H1 (cell line): Measurements from ENCODE around the gene ALOX15B. TPM values are rescaled to one million over a fixed set of nuclear protein-coding genes. Genes with fewer than 3 reads are reported as not detected.

Source experiments
- CTCF ChIA-PET: fragments of 300-600 bp; sonication (Branson Sonifier 250); formaldehyde crosslinking; loops from one replicate; lab custom pipeline; 2021; ENCODE audit not compliant: partially characterized antibody; lab: Charles Lee
- POLR2A ChIA-PET: fragments of 300-600 bp; sonication (Branson Sonifier 250); formaldehyde crosslinking; loops from one replicate; lab custom pipeline; 2021; ENCODE audit warnings: inconsistent platforms; ENCODE audit not compliant: partially characterized antibody; lab: Charles Lee
- DNase-seq, 2 experiments: peaks; one replicate each; pipeline versions ENCODE4 v3.0.0 to v3.0.0-alpha.2; 2010 to 2022; ENCODE audit warnings: low spot score in 2 of 2, low read depth in 1 of 2, mixed read lengths in 1 of 2
- FAIRE-seq: peaks from 2 replicates; lab custom pipeline; 2011; peaks lifted over from hg19 to GRCh38; lab: Jason Lieb, UNC
- H2AFZ ChIP-seq: 2 replicates; pipeline ENCODE4 v1.8.1; 2012; ENCODE audit warnings: low read length, inconsistent platforms
- H2AK5ac ChIP-seq: 2 replicates; pipeline ENCODE4 v1.6.1; 2013; ENCODE audit warnings: low read depth, low read length
- H2BK120ac ChIP-seq: replicated peaks from 2 replicates; pipeline ENCODE3; 2013; ENCODE audit warnings: low read depth, low read length, inconsistent platforms
- H2BK12ac ChIP-seq: 2 replicates; pipeline ENCODE4 v1.6.1; 2013; ENCODE audit warnings: low read depth, low read length
- H2BK15ac ChIP-seq: 2 replicates; pipeline ENCODE4 v1.6.1; 2013; ENCODE audit warnings: low read length
- H2BK20ac ChIP-seq: 2 replicates; pipeline ENCODE4 v1.6.1; 2013; ENCODE audit warnings: low read length
- H2BK5ac ChIP-seq: 2 replicates; pipeline ENCODE4 v1.6.1; 2013; ENCODE audit warnings: low read depth, low read length
- H3K14ac ChIP-seq: 2 replicates; pipeline ENCODE4 v1.6.1; 2013; ENCODE audit warnings: inconsistent platforms; ENCODE audit not compliant: insufficient read length
- H3K18ac ChIP-seq: 2 replicates; pipeline ENCODE4 v1.6.1; 2013; ENCODE audit warnings: low read length; ENCODE audit errors: extremely low read depth
- H3K23ac ChIP-seq: 2 replicates; pipeline ENCODE4 v1.6.1; 2013; ENCODE audit warnings: inconsistent platforms; ENCODE audit not compliant: insufficient read length
- H3K23me2 ChIP-seq: 2 replicates; pipeline ENCODE4 v1.6.1; 2013; ENCODE audit warnings: low read depth, low read length
- H3K27ac ChIP-seq: 2 replicates; pipeline ENCODE4 v1.6.1; 2011; ENCODE audit warnings: low read depth, low read length, inconsistent platforms
- H3K27me3 ChIP-seq, 4 experiments: replicated peaks in 1 of 4; 1 replicate in 1 of 4; 2 replicates in 3 of 4; pipeline versions ENCODE4 v1.6.1 to v1.8.1; 2011 to 2013; ENCODE audit warnings: low read length in 3 of 4, mild to moderate bottlenecking in 3 of 4, inconsistent platforms in 2 of 4, mixed read lengths in 2 of 4, moderate library complexity in 1 of 4; ENCODE audit not compliant: control insufficient read depth in 3 of 4, insufficient read depth in 3 of 4; ENCODE audit errors: extremely low read depth in 1 of 4
- H3K36me3 ChIP-seq, 4 experiments: 2 replicates each; pipeline versions ENCODE4 v1.6.1 to v1.8.1; 2011 to 2013; ENCODE audit warnings: mild to moderate bottlenecking in 4 of 4, low read length in 3 of 4, moderate library complexity in 2 of 4, control low read depth in 1 of 4, inconsistent platforms in 1 of 4; ENCODE audit not compliant: insufficient read depth in 4 of 4, control insufficient read depth in 2 of 4
- H3K4ac ChIP-seq: replicated peaks from 2 replicates; pipeline ENCODE3; 2013; ENCODE audit warnings: low read length, low read depth, mixed read lengths, inconsistent platforms; ENCODE audit not compliant: insufficient read length
- H3K4me1 ChIP-seq, 4 experiments: replicated peaks in 1 of 4; 1 replicate in 1 of 4; 2 replicates in 3 of 4; pipeline versions ENCODE4 v1.6.1 to v1.8.1; 2011 to 2013; ENCODE audit warnings: low read length in 3 of 4, inconsistent platforms in 2 of 4, mixed read lengths in 1 of 4; ENCODE audit not compliant: insufficient read depth in 4 of 4, control insufficient read depth in 3 of 4
- H3K4me2 ChIP-seq, 2 experiments: 2 replicates each; pipeline versions ENCODE4 v1.6.1 to v1.8.1; 2011 to 2013; ENCODE audit warnings: low read depth in 2 of 2, low read length in 2 of 2, control low read depth in 1 of 2, inconsistent platforms in 1 of 2, mild to moderate bottlenecking in 1 of 2; ENCODE audit not compliant: insufficient read depth in 1 of 2
- H3K4me3 ChIP-seq, 4 experiments: fragments of 200-600, 300-600 bp in 1 of 4; sonication (generic), shearing (Covaris generic), sonication (Bioruptor Twin) in 1 of 4; 2 replicates each; pipeline versions ENCODE4 v1.5.1 to v1.8.1; 2011 to 2016; ENCODE audit warnings: low read length in 4 of 4, low read depth in 3 of 4, control low read depth in 2 of 4, inconsistent platforms in 2 of 4, mild to moderate bottlenecking in 2 of 4, mixed read lengths in 1 of 4, moderate library complexity in 1 of 4; ENCODE audit not compliant: insufficient read depth in 2 of 4; ENCODE audit errors: extremely low read depth in 1 of 4
- H3K56ac ChIP-seq: replicated peaks from 2 replicates; pipeline ENCODE3; 2013; ENCODE audit warnings: low read depth, mild to moderate bottlenecking, mixed read lengths, low read length, inconsistent platforms; ENCODE audit not compliant: insufficient read length
- H3K79me1 ChIP-seq: 2 replicates; pipeline ENCODE4 v1.6.1; 2013; ENCODE audit warnings: low read depth, low read length, control low read depth
- H3K79me2 ChIP-seq, 2 experiments: 2 replicates each; pipeline versions ENCODE4 v1.6.1 to v1.8.1; 2012 to 2013; ENCODE audit warnings: low read length in 2 of 2, mild to moderate bottlenecking in 2 of 2, inconsistent platforms in 1 of 2; ENCODE audit not compliant: insufficient read depth in 2 of 2, control insufficient read depth in 1 of 2
- H3K9ac ChIP-seq, 4 experiments: replicated peaks in 1 of 4; 1 replicate in 1 of 4; 2 replicates in 3 of 4; pipeline versions ENCODE4 v1.6.1 to v1.8.1; 2011 to 2013; ENCODE audit warnings: low read depth in 3 of 4, low read length in 3 of 4, control low read depth in 2 of 4, mild to moderate bottlenecking in 2 of 4, moderate library complexity in 2 of 4, inconsistent platforms in 1 of 4; ENCODE audit errors: extremely low read depth in 1 of 4
- H3K9me3 ChIP-seq, 2 experiments: 2 replicates each; pipeline versions ENCODE4 v1.6.1 to v1.8.1; 2012 to 2013; ENCODE audit warnings: mild to moderate bottlenecking in 2 of 2, moderate library complexity in 2 of 2, control low read depth in 1 of 2, inconsistent platforms in 1 of 2, low read depth in 1 of 2, low read length in 1 of 2, mixed read lengths in 1 of 2; ENCODE audit not compliant: insufficient read depth in 2 of 2
- H4K20me1 ChIP-seq, 2 experiments: replicated peaks in 1 of 2; 2 replicates each; pipeline versions ENCODE3 to v1.8.1; 2011 to 2013; ENCODE audit warnings: inconsistent platforms in 2 of 2, low read length in 2 of 2, mild to moderate bottlenecking in 1 of 2; ENCODE audit not compliant: insufficient read depth in 2 of 2, control insufficient read depth in 1 of 2
- H4K5ac ChIP-seq: 2 replicates; pipeline ENCODE4 v1.6.1; 2013; ENCODE audit warnings: low read length, low read depth, mixed read lengths, inconsistent platforms; ENCODE audit not compliant: insufficient read length
- H4K8ac ChIP-seq: 2 replicates; pipeline ENCODE4 v1.8.0; 2013; ENCODE audit warnings: mild to moderate bottlenecking, moderate library complexity, low read length, inconsistent platforms; ENCODE audit not compliant: insufficient read depth; ENCODE audit errors: extremely low read depth
- H4K91ac ChIP-seq: replicated peaks from 2 replicates; pipeline ENCODE3; 2013; ENCODE audit warnings: low read length, mixed read lengths, inconsistent platforms; ENCODE audit not compliant: insufficient read length
- CREB1 ChIP-seq: IDR thresholded peaks from 2 replicates; pipeline ENCODE4 v1.6.1; 2012; ENCODE audit warnings: inconsistent platforms
- FOSL1 ChIP-seq: IDR thresholded peaks from 2 replicates; pipeline ENCODE4 v1.6.1; 2011; ENCODE audit warnings: mild to moderate bottlenecking, low read depth, low read length, moderate library complexity; ENCODE audit not compliant: insufficient read depth
- GTF2F1 ChIP-seq: IDR thresholded peaks from 2 replicates; pipeline ENCODE4 v1.6.1; 2012; ENCODE audit warnings: low read depth, low read length, improper control_type of control experiment, borderline replicate concordance
- NANOG ChIP-seq: IDR thresholded peaks from 2 replicates; pipeline ENCODE4 v1.6.1; 2011; ENCODE audit warnings: low read length, low read depth, mild to moderate bottlenecking, inconsistent platforms; ENCODE audit not compliant: insufficient read depth, poor library complexity, severe bottlenecking
- POLR2AphosphoS5 ChIP-seq: IDR thresholded peaks from 2 replicates; pipeline ENCODE4 v1.6.1; 2011; ENCODE audit warnings: low read depth, low read length
- RNF2 ChIP-seq: fragments of 200-900, 300-1000 bp; sonication (generic); IDR thresholded peaks from 2 replicates; pipeline ENCODE4 v1.7.1; 2016; ENCODE audit warnings: borderline replicate concordance, low read depth, mild to moderate bottlenecking, antibody characterized with exemption, low read length; ENCODE audit not compliant: poor library complexity, severe bottlenecking; ENCODE audit errors: missing control alignments
- SAP30 ChIP-seq: fragments of 300-600 bp; sonication (generic); IDR thresholded peaks from 2 replicates; pipeline ENCODE4 v1.7.1; 2012; ENCODE audit warnings: low read length, moderate library complexity, mild to moderate bottlenecking, inconsistent platforms; ENCODE audit not compliant: insufficient read depth, insufficient replicate concordance
- TAF7 ChIP-seq: optimal IDR thresholded peaks from 2 replicates; pipeline ENCODE3; 2011; ENCODE audit warnings: low read depth, mild to moderate bottlenecking, inconsistent platforms, low read length, moderate library complexity, borderline replicate concordance
- ZNF274 ChIP-seq: IDR thresholded peaks from 2 replicates; pipeline ENCODE4 v1.7.0; 2012; ENCODE audit warnings: low read length, borderline replicate concordance; ENCODE audit errors: extremely low read depth
- WGBS, 2 experiments: shearing (Covaris generic) in 1 of 2; methylation state at CpG; one replicate each; pipeline versions ENCODE4 v1.1.6 to v1.1.7; 2013 to 2015; ENCODE audit warnings: low lambda C conversion rate in 2 of 2, mixed read lengths in 2 of 2, inconsistent platforms in 1 of 2, low coverage in 1 of 2, missing lambda C conversion rate in 1 of 2; ENCODE audit not compliant: insufficient replicate concordance in 2 of 2, insufficient coverage in 1 of 2, insufficient read length in 1 of 2; ENCODE audit errors: extremely low coverage in 1 of 2, missing lambda C conversion rate in 1 of 2; 5-methylcytosine and 5-hydroxymethylcytosine counted together
- polyA plus RNA-seq, 7 experiments: library from polyadenylated mRNA; depleted of rRNA in 3 of 7; stranded (reverse) in 5 of 7; unstranded in 2 of 7; fragments of >200 nt in 5 of 7; fragments of 200-250 nt in 2 of 7; gene quantifications; 1 replicate in 5 of 7; 2 replicates in 1 of 7; 4 replicates in 1 of 7; pipeline versions ENCODE4 v1.2.1 to v1.2.3, GENCODE V29; 2011 to 2013; ENCODE audit warnings: missing spikeins in 2 of 7, mixed read lengths in 2 of 7
- total RNA-seq: library from RNA; stranded (reverse); fragmentation: NEBNext Ultra II Directional; extraction: Animal tissue kit (Norgen Biotek cat#: 25700); gene quantifications from 2 replicates; pipeline ENCODE4 v1.2.1, GENCODE V29; 2021
- TF ChIP-seq, protein P1 (sequence below): IDR thresholded peaks from 2 replicates; pipeline ENCODE4 v1.6.1; 2011; ENCODE audit warnings: low read length, improper control_type of control experiment

ALOX15B gene
- total and polyA plus RNA-seq, 2 of the 8 experiments (the other 6 are each of a cell fraction or from before 2014, with no cell fraction given): 0.63 to 0.91 TPM

DNA sequence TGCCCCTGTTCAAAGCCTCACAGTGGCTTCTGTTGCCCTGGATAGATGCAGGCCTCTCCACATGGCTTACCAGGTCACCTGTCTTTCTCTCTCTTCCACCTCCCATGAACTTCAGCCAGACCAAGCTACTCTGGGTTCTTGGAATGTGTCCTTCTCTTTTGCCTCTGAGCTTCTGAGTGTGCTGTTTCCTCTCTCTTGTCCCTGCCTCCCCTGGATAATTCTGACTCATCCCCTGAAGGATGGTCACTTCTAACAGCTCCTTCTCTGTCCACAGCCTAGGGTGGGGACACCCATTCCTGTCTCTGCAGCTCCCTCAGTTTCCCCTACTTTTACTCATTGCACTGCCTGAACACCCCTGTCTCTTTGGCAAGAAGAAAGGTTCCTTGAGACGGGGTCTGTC, 33.5 kb upstream of the ALOX15B start:
- H3K36me3 ChIP-seq: peaks cover 0 to 7% (median 0%) of the 10 kb centered on the region in 4 experiments; a peak in 1 of 8 replicates
- no peak overlapping the region for H2BK12ac ChIP-seq
- no peak overlapping the region for H2BK5ac ChIP-seq
- H3K79me1 ChIP-seq: no peaks in the 10 kb centered on the region
- no peak overlapping the region for H3K4ac ChIP-seq
- ChIA-PET POLR2A (interaction anchor here (1.0 to 2.2 kb wide), 2 partner anchors 12 to 83 kb away, joined by 3 to 12 read pairs; no protein-coding TSS in a partner anchor), CTCF (interaction anchor here (0.6 to 6.0 kb wide), 6 partner anchors 11 to 261 kb away, joined by 3 to 50 read pairs (median 4); no protein-coding TSS in a partner anchor)
- no peak overlapping the region for H3K23ac ChIP-seq
- H2BK15ac ChIP-seq: no peak overlapping the region
- 82% methylated on average over 1 of the region's 1 CpG; no CpG with 5 or more reads in 1 of the 2 experiments for WGBS, 2 experiments
- no peaks in the 10 kb centered on the region for H3K79me2 ChIP-seq
- no peak overlapping the region for H2BK20ac ChIP-seq
- H3K9me3 ChIP-seq: no peaks in the 10 kb centered on the region; a peak in 1 of 4 replicates
- TF ChIP-seq POLR2AphosphoS5 (no peak), CREB1 (no peak), NANOG (no peak), GTF2F1 (no peak), FOSL1 (no peak), TAF7 (no peak), SAP30 (no peak), ZNF274 (no peak), RNF2 (no peak)
- TF ChIP-seq, protein P1, sequence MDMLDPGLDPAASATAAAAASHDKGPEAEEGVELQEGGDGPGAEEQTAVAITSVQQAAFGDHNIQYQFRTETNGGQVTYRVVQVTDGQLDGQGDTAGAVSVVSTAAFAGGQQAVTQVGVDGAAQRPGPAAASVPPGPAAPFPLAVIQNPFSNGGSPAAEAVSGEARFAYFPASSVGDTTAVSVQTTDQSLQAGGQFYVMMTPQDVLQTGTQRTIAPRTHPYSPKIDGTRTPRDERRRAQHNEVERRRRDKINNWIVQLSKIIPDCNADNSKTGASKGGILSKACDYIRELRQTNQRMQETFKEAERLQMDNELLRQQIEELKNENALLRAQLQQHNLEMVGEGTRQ: no peak
- no peak overlapping the region for H3K56ac ChIP-seq
- peaks cover 0 to 9% (median 4%) of the 10 kb centered on the region in 4 experiments; a peak in 5 of 7 replicates for H3K4me1 ChIP-seq
- no peak overlapping the region for H2AK5ac ChIP-seq
- no peak overlapping the region for H4K5ac ChIP-seq
- no peak overlapping the region for H3K14ac ChIP-seq
- H2AFZ ChIP-seq: no peak overlapping the region
- peaks cover 35 to 52% (median 42%) of the 10 kb centered on the region in 4 experiments for H3K27me3 ChIP-seq
- no peaks in the 10 kb centered on the region for H4K20me1 ChIP-seq
- H3K18ac ChIP-seq: no peak overlapping the region
- H3K27ac ChIP-seq: no peak overlapping the region
- H4K91ac ChIP-seq: no peak overlapping the region
- no peak overlapping the region for H3K4me3 ChIP-seq
- no peak overlapping the region for H4K8ac ChIP-seq
- no peaks in the 10 kb centered on the region; the same call in 1 of the 2 replicates for H3K23me2 ChIP-seq
- no peak overlapping the region for H3K9ac ChIP-seq
- no peak for FAIRE-seq
- no peak overlapping the region for H2BK120ac ChIP-seq
- no peak for DNase-seq
- no peak overlapping the region for H3K4me2 ChIP-seq
